PC-9 (cell line): ENCODE results near the gene TRIM49B. TPM values are rescaled to one million over a fixed set of nuclear protein-coding genes. Genes with fewer than 3 reads are reported as not detected.
"Not testable (repeated sequence)": the region's sequence is repeated elsewhere in the genome, so short reads cannot be mapped to it uniquely, and the experiment has no call there.

Experiments used
- Bru-seq: library from RNA; stranded (reverse); fragments of 400-500 nt; gene quantifications from one replicate; lab custom pipeline; 2021; lab: Mats Ljungman, UMichigan
- BruChase-seq, 2 experiments: library from RNA; stranded (reverse); fragments of 400-500 nt; gene quantifications; one replicate each; lab custom pipeline; 2021; lab: Mats Ljungman, UMichigan
- BruUV-seq: library from RNA; stranded (reverse); fragments of 400-500 nt; replicated peaks from 2 replicates; lab custom pipeline; 2021; lab: Mats Ljungman, UMichigan
- CTCF ChIA-PET: fragments of 300-600 bp; sonication (Branson Sonifier 250); formaldehyde crosslinking; loops from one replicate; lab custom pipeline; 2022; ENCODE audit warnings: antibody characterized with exemption; lab: Charles Lee
- POLR2A ChIA-PET: fragments of 300-600 bp; sonication (Branson Sonifier 250); formaldehyde crosslinking; loops from one replicate; lab custom pipeline; 2022; ENCODE audit warnings: antibody characterized with exemption; ENCODE audit not compliant: unreplicated experiment; lab: Charles Lee
- DNase-seq, 2 experiments: peaks; one replicate each; pipeline versions ENCODE4 v3.0.0 to v3.0.0-alpha.2; 2015 to 2022; ENCODE audit warnings: mixed read lengths in 1 of 2
- H2AFZ ChIP-seq: fragments of 200-600 bp; sonication (generic); 2 replicates; pipeline ENCODE4 v1.8.1; 2017; ENCODE audit warnings: antibody characterized with exemption
- H3F3A ChIP-seq: fragments of 200-600 bp; sonication (generic); 2 replicates; pipeline ENCODE4 v1.8.1; 2017; ENCODE audit warnings: antibody characterized with exemption, mild to moderate bottlenecking, low read depth; ENCODE audit not compliant: insufficient read depth
- H3K27ac ChIP-seq: fragments of 200-600 bp; sonication (generic); 2 replicates; pipeline ENCODE4 v1.6.1; 2016; ENCODE audit warnings: mixed run types
- H3K27me3 ChIP-seq: fragments of 200-600 bp; sonication (generic); 2 replicates; pipeline ENCODE4 v1.6.1; 2016; ENCODE audit warnings: low read depth, mixed run types; ENCODE audit not compliant: insufficient read depth
- H3K36me3 ChIP-seq: fragments of 200-600 bp; sonication (generic); 2 replicates; pipeline ENCODE4 v1.6.1; 2016; ENCODE audit warnings: low read depth, mixed run types
- H3K4me1 ChIP-seq: fragments of 200-600 bp; sonication (generic); replicated peaks from 2 replicates; pipeline ENCODE4 v1.6.1; 2016; ENCODE audit warnings: mixed run types; ENCODE audit not compliant: insufficient read depth
- H3K4me2 ChIP-seq: fragments of 200-600 bp; sonication (generic); 2 replicates; pipeline ENCODE4 v1.6.1; 2017; ENCODE audit warnings: mixed run types
- H3K4me3 ChIP-seq: fragments of 200-600 bp; sonication (generic); 2 replicates; pipeline ENCODE4 v1.6.1; 2016; ENCODE audit warnings: mixed run types
- H3K79me2 ChIP-seq: fragments of 200-600 bp; sonication (generic); 2 replicates; pipeline ENCODE4 v1.6.1; 2017; ENCODE audit warnings: low read depth, mixed run types
- H3K9me2 ChIP-seq: fragments of 200-600 bp; sonication (generic); 2 replicates; pipeline ENCODE4 v1.8.1; 2017; ENCODE audit warnings: mild to moderate bottlenecking; ENCODE audit not compliant: insufficient read depth
- H3K9me3 ChIP-seq: fragments of 200-600 bp; sonication (generic); 2 replicates; pipeline ENCODE4 v1.8.1; 2016; ENCODE audit warnings: low read depth; ENCODE audit not compliant: insufficient read depth
- H4K20me1 ChIP-seq: fragments of 200-600 bp; sonication (generic); 2 replicates; pipeline ENCODE4 v1.8.1; 2017; ENCODE audit not compliant: insufficient read depth
- intact Hi-C: fragments of 100-400 bp; cut with micrococcal nuclease; formaldehyde crosslinking; loops from one replicate; pipeline ENCODE4 v1.10.0; 2022; ENCODE audit not compliant: unreplicated experiment
- long read RNA-seq: library from polyadenylated mRNA; stranded (forward); transcript quantifications from one replicate; pipeline ENCODE4 v2.0.0, GENCODE V29; 2022
- total RNA-seq: library from RNA; stranded (reverse); gene quantifications from 2 replicates; pipeline ENCODE4 v1.2.3, GENCODE V29; 2021

Gene TRIM49B, protein sequence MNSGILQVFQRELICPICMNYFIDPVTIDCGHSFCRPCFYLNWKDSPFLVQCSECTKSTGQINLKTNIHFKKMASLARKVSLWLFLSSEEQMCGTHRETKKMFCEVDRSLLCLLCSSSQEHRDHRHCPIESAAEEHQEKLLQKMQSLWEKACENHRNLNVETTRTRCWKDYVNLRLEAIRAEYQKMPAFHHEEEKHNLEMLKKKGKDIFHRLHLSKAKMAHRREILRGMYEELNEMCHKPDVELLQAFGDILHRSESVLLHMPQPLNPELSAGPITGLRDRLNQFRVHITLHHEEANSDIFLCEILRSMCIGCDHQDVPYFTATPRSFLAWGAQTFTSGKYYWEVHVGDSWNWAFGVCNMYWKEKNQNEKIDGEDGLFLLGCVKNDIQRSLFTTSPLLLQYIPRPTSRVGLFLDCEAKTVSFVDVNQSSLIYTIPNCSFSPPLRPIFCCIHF
- total RNA-seq = not detected in 2 replicates
- Bru-seq, nascent RNA = not detected
- BruChase-seq, experiment 1, labeled RNA remaining after a 2-hour chase = not detected
- BruChase-seq, experiment 2, labeled RNA remaining after a 6-hour chase = not detected
- long read RNA-seq = 0 reads

DNA sequence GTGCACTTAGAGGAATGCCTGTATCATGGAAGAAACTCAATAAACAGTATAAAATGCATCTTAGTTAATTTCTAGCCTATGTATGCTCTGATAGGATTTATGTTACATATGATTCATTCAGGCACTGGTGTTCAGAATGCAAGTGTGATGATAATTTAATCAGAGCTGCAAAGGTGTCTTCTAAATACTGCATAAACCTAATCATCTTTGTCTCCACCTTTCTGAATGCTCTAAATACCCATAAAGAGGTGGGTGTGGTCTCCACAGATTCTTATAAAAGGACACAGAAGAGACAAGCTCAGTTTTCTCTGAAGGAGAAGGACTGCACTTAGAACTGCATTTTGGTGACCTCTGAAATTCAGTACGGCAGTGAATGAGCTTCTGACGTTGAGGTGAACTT, at the start of gene TRIM49B:
Gene TRIM49B (plus strand): TSS at position 301 of the 400 bp plus-strand sequence. CDS start 2,777 bp downstream, outside the sequence.
- H3K4me2 ChIP-seq, H3K4me1 ChIP-seq, H3F3A ChIP-seq, H3K4me3 ChIP-seq, POLR2A ChIA-PET, H3K27me3 ChIP-seq, H3K27ac ChIP-seq, CTCF ChIA-PET, H3K36me3 ChIP-seq, H4K20me1 ChIP-seq, H3K79me2 ChIP-seq, H2AFZ ChIP-seq, DNase-seq, intact Hi-C loops, BruUV-seq, H3K9me3 ChIP-seq, H3K9me2 ChIP-seq: not testable (repeated sequence)

DNA sequence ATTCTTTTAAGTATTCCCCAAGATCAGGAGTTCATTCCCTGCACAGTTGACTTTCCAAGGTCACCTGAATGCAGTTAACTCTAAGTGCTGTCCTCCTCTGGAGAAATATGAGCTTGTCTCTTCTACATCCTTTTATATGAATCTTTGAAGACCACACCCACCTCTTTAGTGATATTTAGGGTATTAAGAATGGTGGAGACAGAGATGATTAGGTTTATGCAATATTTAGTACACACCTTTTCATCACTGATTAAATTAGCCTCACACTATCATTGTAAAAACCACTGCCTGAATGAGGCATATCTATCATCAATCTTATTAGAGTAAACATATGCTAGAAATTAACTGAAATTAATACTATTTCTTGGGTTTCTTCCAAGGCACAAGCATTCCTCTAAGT, 44.8 kb upstream of the TRIM49B start, which contains the start of gene TRIM51G:
Gene TRIM51G (minus strand): TSS at position 101 of the 400 bp plus-strand sequence. CDS start 2,190 bp downstream, outside the sequence.
- H3K27me3 ChIP-seq = peaks cover 11% of the 10 kb centered on the region
- H3K4me3 ChIP-seq, BruUV-seq, H4K20me1 ChIP-seq, H2AFZ ChIP-seq, H3F3A ChIP-seq, POLR2A ChIA-PET, H3K9me2 ChIP-seq, H3K4me2 ChIP-seq, H3K9me3 ChIP-seq, CTCF ChIA-PET, H3K79me2 ChIP-seq, intact Hi-C loops, H3K36me3 ChIP-seq, H3K4me1 ChIP-seq, DNase-seq, H3K27ac ChIP-seq: not testable (repeated sequence)

DNA sequence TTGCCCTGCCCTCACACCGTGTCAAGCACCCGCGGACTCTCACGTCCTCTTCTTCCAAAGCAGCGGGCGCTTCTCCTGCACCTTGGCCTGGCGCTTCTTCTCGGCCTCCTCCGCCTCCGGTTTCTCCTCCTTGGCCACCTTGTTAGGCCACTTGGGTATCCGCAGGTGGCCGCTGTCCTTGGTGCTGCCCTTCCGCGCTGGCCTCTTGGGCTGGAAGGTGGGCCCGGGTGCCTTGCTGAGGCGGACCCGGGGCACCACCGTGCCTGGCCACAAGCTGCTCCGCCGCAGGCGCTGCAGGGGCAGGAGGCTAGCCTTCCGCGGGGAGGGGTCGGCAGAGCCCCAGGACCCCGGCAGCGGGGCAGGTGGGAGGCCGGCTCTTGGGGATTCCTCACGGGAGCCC, 19.6 kb downstream of the TRIM49B start:
- BruUV-seq, DNase-seq, H3K9me2 ChIP-seq, intact Hi-C loops, H3K36me3 ChIP-seq, H3K9me3 ChIP-seq, H2AFZ ChIP-seq, H3K27ac ChIP-seq, H3K79me2 ChIP-seq, H4K20me1 ChIP-seq, H3K27me3 ChIP-seq, H3F3A ChIP-seq, H3K4me1 ChIP-seq, H3K4me3 ChIP-seq, H3K4me2 ChIP-seq, CTCF ChIA-PET, POLR2A ChIA-PET: not testable (repeated sequence)

DNA sequence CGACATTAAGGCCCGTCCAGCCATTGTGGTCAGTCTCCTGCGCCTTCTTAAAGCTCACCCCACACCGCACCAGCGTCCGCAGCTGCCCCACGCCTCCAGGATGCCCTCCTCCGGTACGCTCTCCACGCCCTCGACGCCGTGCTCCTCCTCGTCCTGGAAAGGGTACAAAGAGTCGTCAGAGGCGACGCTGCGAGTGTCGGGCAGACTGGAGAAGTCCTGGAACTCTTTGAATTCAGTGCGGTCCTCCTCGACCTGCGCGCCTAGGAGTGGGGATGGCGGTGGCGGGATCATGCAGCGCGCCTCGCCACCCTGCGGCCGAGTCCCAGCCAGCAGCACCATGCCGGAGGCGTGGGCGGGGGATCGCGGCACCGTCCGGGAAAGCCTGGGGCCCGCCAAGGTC, 21.2 kb downstream of the TRIM49B start:
- H3K27ac ChIP-seq, BruUV-seq, H3K4me2 ChIP-seq: not testable (repeated sequence)

DNA sequence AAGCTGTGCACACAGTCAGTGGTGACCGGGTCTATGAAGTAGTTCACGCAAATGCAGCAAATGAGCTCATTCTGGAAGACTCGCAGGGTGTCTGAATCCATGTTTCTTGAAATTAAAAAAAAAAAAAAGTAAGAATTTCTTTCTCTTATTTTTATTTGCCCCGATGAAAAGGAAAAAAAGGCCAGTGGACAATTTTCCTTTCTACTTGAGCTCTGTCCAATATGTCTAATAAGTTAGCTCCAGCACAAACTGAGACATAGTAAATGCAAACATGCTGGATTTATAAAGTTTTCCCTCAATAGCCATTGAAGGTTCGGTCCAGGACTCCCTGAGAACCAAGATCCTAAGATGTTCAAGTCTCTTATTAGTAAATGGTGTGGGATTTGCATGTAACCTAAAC, 30.4 kb downstream of the TRIM49B start, which contains the start of gene TRIM64C:
Gene TRIM64C (minus strand): TSS at position 101 of the 400 bp plus-strand sequence. CDS start 0 bp downstream, at position 101.
- BruUV-seq, POLR2A ChIA-PET: not testable (repeated sequence)

More for the DNA sequence above, 21.2 kb downstream of the TRIM49B start:
- H3F3A ChIP-seq, DNase-seq, H3K9me2 ChIP-seq, H2AFZ ChIP-seq, H3K27me3 ChIP-seq, H4K20me1 ChIP-seq, POLR2A ChIA-PET, H3K36me3 ChIP-seq, H3K4me1 ChIP-seq, intact Hi-C loops, H3K79me2 ChIP-seq, CTCF ChIA-PET, H3K4me3 ChIP-seq, H3K9me3 ChIP-seq: not testable (repeated sequence)

DNA sequence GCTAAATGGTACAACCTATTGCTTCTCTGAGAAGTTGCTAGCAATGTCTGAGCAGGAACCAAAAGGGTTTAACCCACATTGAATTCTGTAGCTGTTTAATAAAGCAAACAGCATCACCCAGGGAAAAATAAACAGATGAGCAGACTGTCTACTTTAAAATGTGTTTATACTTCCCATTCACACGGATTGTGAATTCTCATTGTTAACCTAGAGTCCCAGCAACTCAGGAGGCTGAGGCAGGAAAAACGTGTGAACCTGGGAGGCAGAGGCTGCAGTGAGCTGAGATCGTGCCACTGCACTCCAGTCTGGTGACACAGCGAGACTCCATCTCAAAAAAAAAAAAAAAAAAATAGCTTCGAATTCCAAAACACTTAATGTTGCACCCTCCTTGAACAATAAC, 41.3 kb downstream of the TRIM49B start:
- H3K4me1 ChIP-seq, H3K79me2 ChIP-seq, H3F3A ChIP-seq, intact Hi-C loops, H3K4me3 ChIP-seq, BruUV-seq, H2AFZ ChIP-seq, H4K20me1 ChIP-seq, H3K9me3 ChIP-seq, POLR2A ChIA-PET, H3K27ac ChIP-seq, DNase-seq, H3K36me3 ChIP-seq, CTCF ChIA-PET, H3K9me2 ChIP-seq, H3K4me2 ChIP-seq: not testable (repeated sequence)
- peaks cover 24% of the 10 kb centered on the region for H3K27me3 ChIP-seq

More for the DNA sequence above, 30.4 kb downstream of the TRIM49B start, which contains the start of gene TRIM64C:
- H3K79me2 ChIP-seq, H3K27me3 ChIP-seq, H3K9me3 ChIP-seq, H3F3A ChIP-seq, intact Hi-C loops, H2AFZ ChIP-seq, H3K36me3 ChIP-seq, H3K4me1 ChIP-seq, H3K4me3 ChIP-seq, H3K4me2 ChIP-seq, DNase-seq, H4K20me1 ChIP-seq, H3K9me2 ChIP-seq, H3K27ac ChIP-seq: not testable (repeated sequence)
- CTCF ChIA-PET = interaction anchor here (0.7 kb wide), 1 partner anchor 113 kb away, joined by 3 read pairs; no protein-coding TSS in a partner anchor
